Measurements from ENCODE around the gene BABAM2.

- TF ChIP-seq EZH2phosphoT487 (IDR thresholded peaks at IDR 0.05; ENCODE audit: borderline replicate concordance, low read depth, low read length) (no peak), CTCF (conservative IDR thresholded peaks at IDR 0.05; ENCODE audit: low read length) (no peak)
Measured at GRCh38 chr2:28374331-28374730, 483.8 kb downstream of the BABAM2 start.
